GM23248 (cell line): ENCODE measurements around the gene C11orf68. TPM values are rescaled to one million over a fixed set of nuclear protein-coding genes. Genes with fewer than 3 reads are reported as not detected.
A peak's percentile ranks its signal among the peaks of the same experiment; 100 is the strongest.

Experiments
- DNase-seq: peaks from one replicate; pipeline ENCODE4 v3.0.0-alpha.2; 2015
- H2AFZ ChIP-seq: fragments of 200-600 bp; sonication (generic); 2 replicates; pipeline ENCODE4 v1.6.1; 2016; ENCODE audit warnings: antibody characterized with exemption
- H3F3A ChIP-seq: fragments of 200-600 bp; sonication (generic); 2 replicates; pipeline ENCODE4 v1.6.1; 2016; ENCODE audit warnings: mild to moderate bottlenecking, antibody characterized with exemption, mixed run types; ENCODE audit not compliant: insufficient read depth
- H3K27ac ChIP-seq: fragments of 200-600 bp; sonication (generic); 2 replicates; pipeline ENCODE4 v1.5.1; 2016; ENCODE audit warnings: mild to moderate bottlenecking
- H3K27me3 ChIP-seq: fragments of 200-600 bp; sonication (generic); replicated peaks from 2 replicates; pipeline ENCODE4 v1.6.1; 2016; ENCODE audit warnings: mild to moderate bottlenecking; ENCODE audit not compliant: insufficient read depth
- H3K36me3 ChIP-seq: fragments of 200-600 bp; sonication (generic); 2 replicates; pipeline ENCODE4 v1.6.1; 2016; ENCODE audit warnings: low read depth, mild to moderate bottlenecking
- H3K4me1 ChIP-seq: fragments of 200-600 bp; sonication (generic); 2 replicates; pipeline ENCODE4 v1.6.1; 2016; ENCODE audit warnings: mild to moderate bottlenecking; ENCODE audit not compliant: insufficient read depth
- H3K4me2 ChIP-seq: fragments of 200-600 bp; sonication (generic); one replicate; pipeline ENCODE4 v1.6.1; 2016; ENCODE audit warnings: mild to moderate bottlenecking; ENCODE audit not compliant: unreplicated experiment
- H3K4me3 ChIP-seq: fragments of 200-600 bp; sonication (generic); 2 replicates; pipeline ENCODE4 v1.5.1; 2016; ENCODE audit warnings: mild to moderate bottlenecking
- H3K79me2 ChIP-seq: fragments of 200-600 bp; sonication (generic); 2 replicates; pipeline ENCODE4 v1.6.1; 2016; ENCODE audit warnings: mild to moderate bottlenecking; ENCODE audit not compliant: insufficient read depth
- H3K9ac ChIP-seq: fragments of 200-600 bp; sonication (generic); 2 replicates; pipeline ENCODE4 v1.6.1; 2016; ENCODE audit warnings: mild to moderate bottlenecking
- H3K9me2 ChIP-seq: fragments of 200-600 bp; sonication (generic); 2 replicates; pipeline ENCODE4 v1.6.1; 2016; ENCODE audit warnings: mixed run types, mild to moderate bottlenecking, moderate library complexity; ENCODE audit not compliant: insufficient read depth
- H3K9me3 ChIP-seq: fragments of 200-600 bp; sonication (generic); one replicate; pipeline ENCODE4 v1.6.1; 2017; ENCODE audit warnings: low read depth
- H4K20me1 ChIP-seq: fragments of 200-600 bp; sonication (generic); 2 replicates; pipeline ENCODE4 v1.6.0; 2016; ENCODE audit not compliant: insufficient read depth
- EZH2 ChIP-seq: fragments of 200-600 bp; sonication (generic); IDR thresholded peaks from 2 replicates; pipeline ENCODE4 v1.6.1; 2018; ENCODE audit warnings: antibody characterized with exemption, mild to moderate bottlenecking; ENCODE audit not compliant: insufficient read depth, poor library complexity, severe bottlenecking
- EZH2phosphoT487 ChIP-seq: fragments of 200-600 bp; sonication (generic); IDR thresholded peaks from 2 replicates; pipeline ENCODE4 v1.6.1; 2018; ENCODE audit warnings: antibody characterized with exemption, moderate library complexity, mild to moderate bottlenecking, low read depth; ENCODE audit not compliant: insufficient read depth
- WGBS, 2 experiments: methylation state at CpG; one replicate each; pipeline ENCODE4 v1.1.6; 2015 to 2017; ENCODE audit warnings: low lambda C conversion rate in 2 of 2, low coverage in 1 of 2; ENCODE audit errors: missing lambda C conversion rate in 2 of 2; 5-methylcytosine and 5-hydroxymethylcytosine counted together
- in situ Hi-C: fragments of 300-500 bp; cut with MboI; formaldehyde crosslinking; loops from 2 replicates; pipeline ENCODE4 v1.15.0; 2020
- polyA plus RNA-seq: library from polyadenylated mRNA; unstranded; fragments of >200 nt; fragmentation: Nextera tagmentation; extraction: Ambion mirVana; gene quantifications from 2 replicates; pipeline ENCODE4 v1.2.1, GENCODE V29; 2016
- total RNA-seq: library from RNA; depleted of rRNA; stranded (reverse); fragments of >200 nt; shearing (Covaris generic); gene quantifications from 2 replicates; pipeline ENCODE4 v1.2.3, GENCODE V29; 2014

C11orf68 gene
- total and polyA plus RNA-seq, 2 experiments from 2014 or later: 50.5 to 91.5 TPM

- Histone ChIP-seq H3K79me2 (peaks cover 28% of the 10 kb centered on the region), H4K20me1 (no peaks in the 10 kb centered on the region), H3K4me1 (no peaks in the 10 kb centered on the region), H3K27ac (no peak overlapping the region), H3K36me3 (peaks cover 14% of the 10 kb centered on the region; the same call in 1 of the 2 replicates), H2AFZ (no peak overlapping the region), H3F3A (peaks cover 4% of the 10 kb centered on the region; the same call in 1 of the 2 replicates), H3K27me3 (no peaks in the 10 kb centered on the region), H3K9ac (no peak overlapping the region), H3K9me3 (no peaks in the 10 kb centered on the region), H3K4me3 (no peak overlapping the region), H3K4me2 (no peak overlapping the region), H3K9me2 (no peaks in the 10 kb centered on the region)
- WGBS, 2 experiments: 56 to 64% methylated on average over 7 of the region's 7 CpGs
- DNase-seq: no peak
- TF ChIP-seq EZH2phosphoT487: no peak
- no peak for TF ChIP-seq EZH2
- in situ Hi-C loops: loop anchor here (10.0 kb wide), 1 partner anchor 104 kb away; no protein-coding TSS in a partner anchor
These were observed 37.9 kb downstream of the C11orf68 start for GRCh38 chr11:65880844-65881421.

GRCh38 chr11:65880027-65880426 lies 38.8 kb downstream of the C11orf68 start:
- in situ Hi-C loops: loop anchor here (10.0 kb wide), 1 partner anchor 105 kb away; no protein-coding TSS in a partner anchor
- Histone ChIP-seq H3K4me3 (no peak overlapping the region), H3K9ac (no peak overlapping the region), H2AFZ (no peak overlapping the region), H4K20me1 (no peaks in the 10 kb centered on the region), H3K4me2 (no peak overlapping the region), H3K9me2 (no peaks in the 10 kb centered on the region), H3F3A (no peaks in the 10 kb centered on the region), H3K4me1 (no peaks in the 10 kb centered on the region), H3K9me3 (no peaks in the 10 kb centered on the region), H3K36me3 (peaks cover 11% of the 10 kb centered on the region; the same call in 1 of the 2 replicates), H3K79me2 (peaks cover 19% of the 10 kb centered on the region), H3K27me3 (no peaks in the 10 kb centered on the region), H3K27ac (no peak overlapping the region)
- TF ChIP-seq EZH2phosphoT487 (no peak), EZH2 (no peak)
- 75 to 79% methylated on average over 7 of the region's 7 CpGs for WGBS, 2 experiments
- DNase-seq: no peak

- TF ChIP-seq EZH2 (no peak), EZH2phosphoT487 (no peak)
- no peak for DNase-seq
- H2AFZ ChIP-seq: no peak within 1 kb of the TSS
- H4K20me1 ChIP-seq: no peaks in the 10 kb centered on the region
- H3K27ac ChIP-seq: no peak within 1 kb of the TSS
- no peaks in the 10 kb centered on the region for H3K9me2 ChIP-seq
- H3K4me3 ChIP-seq: no peak within 1 kb of the TSS
- no peaks in the 10 kb centered on the region for H3K9me3 ChIP-seq
- peaks cover 17% of the 10 kb centered on the region for H3K79me2 ChIP-seq
- no peaks in the 10 kb centered on the region for H3K27me3 ChIP-seq
- H3F3A ChIP-seq: no peaks in the 10 kb centered on the region
- in situ Hi-C loops: loop anchor here (10.0 kb wide), 1 partner anchor 105 kb away; no protein-coding TSS in a partner anchor
- 64 to 68% methylated on average over 7 of the region's 7 CpGs for WGBS, 2 experiments
- no peak within 1 kb of the TSS for H3K9ac ChIP-seq
- H3K36me3 ChIP-seq: peaks cover 11% of the 10 kb centered on the region; the same call in 1 of the 2 replicates
- no peaks in the 10 kb centered on the region for H3K4me1 ChIP-seq
- H3K4me2 ChIP-seq: no peak within 1 kb of the TSS
These were observed 39.2 kb downstream of the C11orf68 start, which contains the start of gene CTSW for GRCh38 chr11:65879617-65880016. TSS of gene CTSW (plus strand) at chr11:65879837. CDS start at chr11:65879855, 18 bp downstream.

- in situ Hi-C loops: no loop called here
- H3K4me3 ChIP-seq: peak overlapping the region; percentile 85
- peaks cover 9% of the 10 kb centered on the region; the same call in 1 of the 2 replicates for H3K36me3 ChIP-seq
- no peaks in the 10 kb centered on the region for H3K9me3 ChIP-seq
- TF ChIP-seq EZH2: no peak
- no peak for TF ChIP-seq EZH2phosphoT487
- H3K4me1 ChIP-seq: peaks cover 16% of the 10 kb centered on the region
- peak overlapping the region; percentile 74 for H3K27ac ChIP-seq
- peaks cover 41% of the 10 kb centered on the region for H3K79me2 ChIP-seq
- peaks cover 20% of the 10 kb centered on the region for H3F3A ChIP-seq
- peak; percentile 98 for DNase-seq
- peak overlapping the region; percentile 93 for H3K9ac ChIP-seq
- no peaks in the 10 kb centered on the region for H4K20me1 ChIP-seq
- WGBS, 2 experiments: 11% methylated on average over 45 to 47 of the region's 54 CpGs
- no peaks in the 10 kb centered on the region for H3K27me3 ChIP-seq
- H2AFZ ChIP-seq: peak overlapping the region; percentile 87
- H3K9me2 ChIP-seq: no peaks in the 10 kb centered on the region
- peak overlapping the region; percentile 89 for H3K4me2 ChIP-seq
These were observed 45.3 kb downstream of the C11orf68 start for GRCh38 chr11:65873318-65874156.
